Lung (tissue), 12 donors: ENCODE results near the gene CACFD1. TPM values are rescaled to one million over a fixed set of nuclear protein-coding genes. Genes with fewer than 3 reads are reported as not detected.
A peak's percentile ranks its signal among the peaks of the same experiment; 100 is the strongest.

Experiments used
- ATAC-seq: fragments of 200-7000 bp; cut with Tn5 transposase; one replicate; pipeline ENCODE4 v1.9.1; 2020; ENCODE audit warnings: moderate number of reproducible peaks; ENCODE audit not compliant: insufficient read depth, low FRiP score
- DNase-seq, 3 donors: peaks; one replicate each; pipeline ENCODE4 v3.0.0-alpha.2; 2013 to 2017
- H3K27ac ChIP-seq, 2 donors: one replicate each; pipeline ENCODE4 v1.5.1; 2013; ENCODE audit warnings: mild to moderate bottlenecking in 2 of 2, moderate library complexity in 2 of 2, control low read depth in 1 of 2, inconsistent platforms in 1 of 2, low read depth in 1 of 2, low read length in 1 of 2
- H3K27me3 ChIP-seq, 3 donors: one replicate each; pipeline ENCODE4 v1.5.1; 2013; ENCODE audit warnings: low read length in 2 of 3; ENCODE audit not compliant: control insufficient read depth in 3 of 3, insufficient read depth in 3 of 3
- H3K36me3 ChIP-seq, 4 donors: one replicate each; pipeline ENCODE4 v1.5.1; 2013; ENCODE audit warnings: low read length in 4 of 4, mild to moderate bottlenecking in 1 of 4, moderate library complexity in 1 of 4; ENCODE audit not compliant: control insufficient read depth in 4 of 4, insufficient read depth in 4 of 4
- H3K4me1 ChIP-seq, 5 donors: one replicate each; pipeline ENCODE4 v1.5.1; 2013; ENCODE audit warnings: low read length in 5 of 5, mild to moderate bottlenecking in 2 of 5, moderate library complexity in 1 of 5; ENCODE audit not compliant: control insufficient read depth in 5 of 5, insufficient read depth in 5 of 5
- H3K4me3 ChIP-seq: one replicate; pipeline ENCODE4 v1.5.1; 2013; ENCODE audit warnings: mild to moderate bottlenecking, control low read depth, moderate library complexity
- H3K9ac ChIP-seq, 2 donors: one replicate each; pipeline ENCODE4 v1.5.1; 2013; ENCODE audit warnings: low read length in 2 of 2, control low read depth in 1 of 2; ENCODE audit not compliant: insufficient read depth in 1 of 2
- H3K9me3 ChIP-seq, 4 donors: one replicate each; pipeline ENCODE4 v1.5.1; 2013; ENCODE audit warnings: low read length in 3 of 4, mild to moderate bottlenecking in 1 of 4, moderate library complexity in 1 of 4; ENCODE audit not compliant: control insufficient read depth in 4 of 4, insufficient read depth in 3 of 4
- CTCF ChIP-seq: IDR thresholded peaks from 2 replicates; pipeline ENCODE4 v1.5.1; 2012; ENCODE audit warnings: mild to moderate bottlenecking; ENCODE audit errors: control extremely low read depth, extremely low read depth
- WGBS, 2 donors: extraction: QIAGEN DNeasy Blood & Tissue Kit; methylation state at CpG; one replicate each; pipeline ENCODE4 v1.1.7; 2013; 5-methylcytosine and 5-hydroxymethylcytosine counted together
- polyA plus RNA-seq, 2 donors: library from polyadenylated mRNA; stranded (reverse); fragments of 200-250 nt; gene quantifications; one replicate each; pipeline ENCODE4 v1.2.1, GENCODE V29; 2013
- total RNA-seq, 2 donors: library from RNA; depleted of rRNA in 1 of 2; stranded (reverse); fragments of >200 nt in 1 of 2; gene quantifications; one replicate each; pipeline ENCODE4 v1.2.1, GENCODE V29; 2014 to 2021
- donor health status: control.
- donor health status: control.
- donor health status: Bipolar disorder and iron deficiency.
- donor health status: healthy.
- donor health status: DM: yes; HTN: yes; CAD: no.

The CACFD1 gene
- total and polyA plus RNA-seq, 4 donors = 18.7 to 46.1 (median 32.1) TPM

- peak in 2 of 3 donors; percentile 38 to 72 for DNase-seq
- H3K27ac ChIP-seq = no peak overlapping the region
These were observed 23.1 kb upstream of the CACFD1 start for GRCh38 chr9:133436681-133437080.

GRCh38 chr9:133437753-133438531 lies 21.8 kb upstream of the CACFD1 start:
- no peaks in the 10 kb centered on the region for H3K9me3 ChIP-seq
- TF ChIP-seq CTCF = no peak
- WGBS, 2 donors = 92 to 97% methylated on average over 20 of the region's 20 CpGs
- no peaks in the 10 kb centered on the region for H3K36me3 ChIP-seq
- no peak overlapping the region for H3K9ac ChIP-seq
- no peaks in the 10 kb centered on the region for H3K27me3 ChIP-seq
- H3K27ac ChIP-seq = no peak overlapping the region
- H3K4me3 ChIP-seq = no peak overlapping the region
- no peaks in the 10 kb centered on the region for H3K4me1 ChIP-seq
- no peak for DNase-seq
- no peak for ATAC-seq

More at GRCh38 chr9:133436681-133437080, 23.1 kb upstream of the CACFD1 start:
- Histone ChIP-seq H3K36me3 (no peaks in the 10 kb centered on the region), H3K9me3 (no peaks in the 10 kb centered on the region), H3K4me1 (no peaks in the 10 kb centered on the region), H3K9ac (no peak overlapping the region), H3K27me3 (no peaks in the 10 kb centered on the region), H3K4me3 (no peak overlapping the region)
- TF ChIP-seq CTCF = no peak
- 81 to 84% methylated on average over 16 of the region's 16 CpGs for WGBS, 2 donors
- no peak for ATAC-seq

- H3K27me3 ChIP-seq = no peaks in the 10 kb centered on the region
- ATAC-seq (no peak), DNase-seq (no peak)
- H3K9ac ChIP-seq = no peak overlapping the region
- H3K4me3 ChIP-seq = no peak overlapping the region
- no peaks in the 10 kb centered on the region for H3K36me3 ChIP-seq
- no peaks in the 10 kb centered on the region for H3K9me3 ChIP-seq
- no peak overlapping the region for H3K27ac ChIP-seq
- no peaks in the 10 kb centered on the region for H3K4me1 ChIP-seq
- TF ChIP-seq CTCF = no peak
- WGBS, 2 donors = 70 to 74% methylated on average over 4 of the region's 4 CpGs
These were observed 20.4 kb upstream of the CACFD1 start for GRCh38 chr9:133439337-133439736.
